Amniotic epithelial cell (primary cell): ENCODE results near the gene EFNA2.
"Not testable (repeated sequence)": the region's sequence is repeated elsewhere in the genome, so short reads cannot be mapped to it uniquely, and the experiment has no call there.

ENCODE experiments used
- DNase-seq: peaks from one replicate; pipeline ENCODE4 v3.0.0-alpha.2; 2010; ENCODE audit warnings: low read depth

The EFNA2 gene

DNA sequence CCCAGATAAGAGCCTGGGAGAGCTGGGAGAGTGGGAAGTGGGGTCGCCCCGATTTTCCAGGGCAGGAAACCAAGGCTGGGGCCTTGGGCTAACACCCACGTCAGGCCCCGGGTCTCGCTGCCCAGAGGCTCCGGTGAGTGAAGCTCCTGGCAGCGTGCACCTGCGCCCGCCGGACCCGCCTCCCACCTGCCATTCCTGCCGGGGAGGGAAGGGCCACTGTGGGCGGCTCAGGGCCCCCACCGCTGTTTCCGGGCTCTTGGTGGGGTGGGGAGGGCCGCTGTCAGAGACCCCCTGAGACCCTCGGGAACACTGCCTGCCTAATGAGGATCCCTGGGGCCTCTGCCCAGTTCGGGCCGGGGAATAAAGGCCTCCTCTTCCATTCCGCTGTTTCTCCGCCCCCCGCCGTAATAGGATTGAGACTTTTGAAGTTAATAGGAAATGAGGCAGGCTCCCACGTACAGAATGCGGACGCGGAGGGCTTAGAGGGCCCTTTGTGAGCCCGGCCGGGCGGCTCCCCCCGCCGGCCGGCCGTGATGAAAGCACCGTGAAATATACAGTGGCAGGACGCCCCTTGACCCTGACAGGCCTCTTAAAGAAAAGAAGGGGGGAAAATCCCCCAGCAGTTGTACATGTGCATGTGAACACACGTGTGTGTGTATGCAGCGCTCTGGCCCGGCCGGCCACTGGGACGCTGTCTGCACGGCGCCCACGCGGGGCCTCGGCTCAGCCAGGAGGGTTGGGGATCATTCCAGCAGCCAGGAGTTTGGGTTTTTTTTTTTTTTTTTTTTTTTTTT, 33.2 kb downstream of the EFNA2 start:
- no peak for DNase-seq

DNA sequence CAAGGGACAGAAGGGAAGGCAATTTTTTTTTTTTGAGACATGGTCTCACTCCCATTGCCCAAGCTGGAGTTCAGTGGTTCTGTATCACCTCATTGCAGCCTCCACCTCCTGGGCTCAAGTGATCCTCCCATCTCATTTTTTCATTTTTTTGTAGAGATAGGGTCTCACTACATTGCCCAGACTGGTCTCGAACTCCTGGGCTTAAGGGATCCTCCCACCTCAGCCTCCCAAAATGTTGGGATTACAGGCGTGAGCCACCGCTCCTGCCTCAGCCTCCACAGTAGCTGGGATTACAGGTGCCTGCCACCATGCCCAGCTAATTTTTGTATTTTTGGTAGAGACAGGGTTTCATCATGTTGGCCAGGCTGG, 34.6 kb downstream of the EFNA2 start:
- not testable (repeated sequence) for DNase-seq

- DNase-seq = no peak
Measured at GRCh38 chr19:1321539-1321938, 35.9 kb downstream of the EFNA2 start.

DNA sequence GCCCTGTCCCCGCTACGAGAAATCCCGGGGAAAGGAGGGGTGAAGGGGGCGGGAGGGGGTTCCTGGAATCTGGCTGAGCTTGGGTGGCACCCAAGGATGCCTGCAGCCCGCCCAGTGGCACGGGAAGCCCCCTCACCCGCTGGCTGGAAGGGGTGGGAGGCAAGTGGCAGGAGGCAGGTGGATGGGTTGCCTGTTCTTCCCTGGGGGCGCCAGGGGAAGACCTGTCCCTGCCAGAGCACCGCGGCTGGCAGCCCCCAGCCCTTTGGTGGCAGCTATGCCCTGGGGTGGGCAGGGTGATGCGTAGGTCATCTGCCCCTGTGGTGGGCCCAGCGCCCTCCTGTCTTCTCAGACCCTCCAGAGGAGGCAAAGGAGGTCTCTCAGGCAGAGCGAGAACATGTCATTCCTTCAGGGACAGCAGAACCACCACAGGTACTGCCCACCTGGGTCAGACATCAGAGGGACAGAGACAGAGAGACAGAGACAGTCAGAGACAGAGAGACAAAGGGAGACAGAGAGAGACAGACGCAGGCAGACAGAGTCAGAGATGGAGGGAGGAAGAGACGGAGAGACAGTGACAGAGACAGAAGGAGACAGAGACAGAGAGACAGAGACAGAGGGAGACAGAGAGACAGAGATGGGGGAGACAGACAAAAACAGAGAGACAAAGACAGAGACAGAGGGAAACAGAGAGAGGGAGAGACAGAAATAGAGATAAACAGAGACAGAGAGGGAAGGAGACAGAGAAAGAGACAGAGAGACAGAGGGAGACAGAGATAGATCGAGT, 36.7 kb downstream of the EFNA2 start:
- no peak for DNase-seq

GRCh38 chr19:1324249-1324805, 38.7 kb downstream of the EFNA2 start:
- DNase-seq = no peak

DNA sequence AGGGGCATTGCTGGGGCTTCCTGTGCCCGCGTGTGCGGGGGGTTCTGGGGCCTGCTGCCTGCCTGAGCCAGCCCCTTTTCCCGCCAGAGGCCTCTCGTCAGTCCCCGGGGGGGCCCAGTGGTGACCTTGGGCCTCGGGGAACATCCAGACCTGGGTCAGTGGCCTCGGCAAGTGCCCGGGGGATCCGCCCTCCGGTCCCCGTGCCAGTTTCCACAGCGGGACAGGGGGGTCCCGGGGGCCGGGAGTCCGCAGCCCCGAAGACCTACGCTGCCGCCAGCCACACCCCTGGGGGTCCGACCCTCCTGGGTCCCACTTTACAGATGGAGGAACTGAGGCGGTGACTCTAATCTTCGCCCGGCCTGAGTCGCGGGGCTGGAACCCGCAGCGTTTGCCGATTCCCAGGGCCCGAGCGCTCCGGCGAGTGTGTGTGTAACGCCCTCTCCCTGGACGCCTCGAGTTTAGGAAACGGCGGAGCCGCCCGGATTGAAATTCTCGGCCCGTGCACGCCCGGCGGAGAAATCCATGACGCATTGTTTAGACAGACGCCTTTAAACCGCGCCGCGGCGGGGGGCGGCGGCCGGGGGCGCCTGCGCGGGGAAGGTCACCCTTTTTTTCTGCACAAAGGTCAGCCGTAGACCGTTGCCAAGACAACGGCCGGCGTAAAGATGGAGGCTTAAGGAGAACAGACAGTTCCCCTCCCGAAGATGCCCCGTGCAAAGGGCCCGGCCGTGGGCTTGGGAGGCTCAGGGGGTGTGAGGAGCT, 39.3 kb downstream of the EFNA2 start:
- peak; percentile 80 for DNase-seq

GRCh38 chr19:1325568-1326294, 40.1 kb downstream of the EFNA2 start:
- DNase-seq = no peak

- DNase-seq = no peak
Measured at GRCh38 chr19:1327125-1327524, 41.5 kb downstream of the EFNA2 start.

DNA sequence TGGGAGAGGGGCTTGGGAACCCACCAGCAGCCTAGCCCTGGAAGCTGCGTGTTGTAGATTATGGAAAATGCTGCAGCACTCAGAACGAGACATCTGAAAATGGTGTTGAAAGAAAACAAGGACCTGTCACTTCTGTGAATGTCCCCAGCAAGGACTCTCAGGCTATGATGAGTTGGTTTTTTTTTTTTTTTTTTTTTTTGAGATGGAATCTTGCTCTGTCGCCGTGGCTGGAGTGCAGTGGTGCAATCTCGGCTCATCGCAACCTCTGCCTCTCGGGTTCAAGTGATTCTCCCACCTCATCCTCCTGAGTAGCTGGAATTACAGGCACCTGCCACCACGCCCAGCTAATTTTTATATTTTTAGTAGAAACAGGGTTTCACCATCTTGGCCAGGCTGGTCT, 46.5 kb downstream of the EFNA2 start:
- DNase-seq = not testable (repeated sequence)

- DNase-seq = no peak
Measured at GRCh38 chr19:1336079-1336684, 50.5 kb downstream of the EFNA2 start.

- DNase-seq = no peak
Measured at GRCh38 chr19:1340681-1341469, 55.2 kb downstream of the EFNA2 start.

DNA sequence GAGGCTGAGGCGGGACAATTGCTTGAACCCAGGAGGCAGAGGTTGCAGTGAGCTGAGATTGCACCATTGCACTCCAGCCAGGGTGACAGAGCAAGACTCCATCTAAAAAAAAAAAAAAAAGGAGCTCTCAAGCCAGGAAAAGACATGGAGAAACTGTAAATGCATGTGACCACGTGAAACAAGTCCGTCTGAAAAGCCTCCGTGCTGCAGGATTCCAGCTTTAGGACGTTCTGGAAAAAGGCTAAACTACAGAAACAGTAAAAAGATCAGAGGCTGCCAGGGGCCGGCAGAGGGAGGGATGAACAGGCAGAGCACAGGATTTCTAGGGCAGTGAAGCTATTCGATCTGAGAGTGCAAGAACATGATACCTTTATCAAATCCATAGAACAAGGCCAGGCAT, 57.4 kb downstream of the EFNA2 start:
- peak; percentile 50 for DNase-seq

- no peak for DNase-seq
Measured at GRCh38 chr19:1349211-1349610, 63.5 kb downstream of the EFNA2 start.

- no peak for DNase-seq
Measured at GRCh38 chr19:1350867-1351266, 65.2 kb downstream of the EFNA2 start.
